HEK293T (cell line): ENCODE measurements around the gene SLC25A29.

ENCODE experiments used
- ARNT ChIP-seq: fragments of 450-650 bp; IDR thresholded peaks from 2 replicates; pipeline ENCODE4 v1.6.1; 2017; ENCODE audit warnings: mild to moderate bottlenecking
- BHLHE40 ChIP-seq: fragments of 450-650 bp; IDR thresholded peaks from 2 replicates; pipeline ENCODE4 v1.6.1; 2016; ENCODE audit warnings: mild to moderate bottlenecking, moderate library complexity, borderline replicate concordance
- CTBP1 ChIP-seq: fragments of 450-650 bp; IDR thresholded peaks from 2 replicates; pipeline ENCODE4 v1.6.1; 2016; ENCODE audit warnings: borderline replicate concordance
- FOXA1 ChIP-seq: fragments of 450-650 bp; IDR thresholded peaks from 2 replicates; pipeline ENCODE4 v1.6.1; 2016; ENCODE audit warnings: mild to moderate bottlenecking
- FOXK2 ChIP-seq: fragments of 450-650 bp; IDR thresholded peaks from 2 replicates; pipeline ENCODE4 v1.6.1; 2016; ENCODE audit warnings: mild to moderate bottlenecking
- FOXM1 ChIP-seq: fragments of 450-650 bp; IDR thresholded peaks from 2 replicates; pipeline ENCODE4 v1.6.1; 2017; ENCODE audit warnings: mild to moderate bottlenecking, borderline replicate concordance
- HDGF ChIP-seq: fragments of 450-650 bp; IDR thresholded peaks from 2 replicates; pipeline ENCODE4 v1.6.1; 2017; ENCODE audit warnings: antibody characterized with exemption, borderline replicate concordance
- L3MBTL2 ChIP-seq: fragments of 450-650 bp; conservative IDR thresholded peaks from 2 replicates; pipeline ENCODE4 v1.6.1; 2016; ENCODE audit warnings: mild to moderate bottlenecking
- NFRKB ChIP-seq: fragments of 450-650 bp; IDR thresholded peaks from 2 replicates; pipeline ENCODE4 v1.6.1; 2016; ENCODE audit warnings: mild to moderate bottlenecking, moderate library complexity
- PKNOX1 ChIP-seq: fragments of 450-650 bp; IDR thresholded peaks from 2 replicates; pipeline ENCODE4 v1.6.1; 2016
- SP1 ChIP-seq: fragments of 450-650 bp; IDR thresholded peaks from 2 replicates; pipeline ENCODE4 v1.6.1; 2017
- SUZ12 ChIP-seq: fragments of 450-650 bp; IDR thresholded peaks from 2 replicates; pipeline ENCODE4 v1.6.1; 2016; ENCODE audit warnings: mild to moderate bottlenecking
- TARDBP ChIP-seq: fragments of 450-650 bp; IDR thresholded peaks from 2 replicates; pipeline ENCODE4 v1.6.1; 2016
- ZNF384 ChIP-seq: fragments of 450-650 bp; IDR thresholded peaks from 2 replicates; pipeline ENCODE4 v1.6.1; 2016

- TF ChIP-seq FOXK2: no peak
- no peak for TF ChIP-seq PKNOX1
- no peak for TF ChIP-seq SP1
- TF ChIP-seq NFRKB: no peak
- TF ChIP-seq L3MBTL2: no peak
- TF ChIP-seq ZNF384: no peak
- no peak for TF ChIP-seq ARNT
- TF ChIP-seq SUZ12: no peak
- TF ChIP-seq BHLHE40: no peak
- no peak for TF ChIP-seq FOXA1
- TF ChIP-seq TARDBP: no peak
- no peak for TF ChIP-seq FOXM1
- no peak for TF ChIP-seq CTBP1
- TF ChIP-seq HDGF: no peak
These were observed 18.8 kb downstream of the SLC25A29 start for GRCh38 chr14:100287202-100287997.
